ENCODE data around the gene SHMT2.

GRCh38 chr12:57254506-57255280 is 25.2 kb downstream of the SHMT2 start:
- TF ChIP-seq, protein P1, sequence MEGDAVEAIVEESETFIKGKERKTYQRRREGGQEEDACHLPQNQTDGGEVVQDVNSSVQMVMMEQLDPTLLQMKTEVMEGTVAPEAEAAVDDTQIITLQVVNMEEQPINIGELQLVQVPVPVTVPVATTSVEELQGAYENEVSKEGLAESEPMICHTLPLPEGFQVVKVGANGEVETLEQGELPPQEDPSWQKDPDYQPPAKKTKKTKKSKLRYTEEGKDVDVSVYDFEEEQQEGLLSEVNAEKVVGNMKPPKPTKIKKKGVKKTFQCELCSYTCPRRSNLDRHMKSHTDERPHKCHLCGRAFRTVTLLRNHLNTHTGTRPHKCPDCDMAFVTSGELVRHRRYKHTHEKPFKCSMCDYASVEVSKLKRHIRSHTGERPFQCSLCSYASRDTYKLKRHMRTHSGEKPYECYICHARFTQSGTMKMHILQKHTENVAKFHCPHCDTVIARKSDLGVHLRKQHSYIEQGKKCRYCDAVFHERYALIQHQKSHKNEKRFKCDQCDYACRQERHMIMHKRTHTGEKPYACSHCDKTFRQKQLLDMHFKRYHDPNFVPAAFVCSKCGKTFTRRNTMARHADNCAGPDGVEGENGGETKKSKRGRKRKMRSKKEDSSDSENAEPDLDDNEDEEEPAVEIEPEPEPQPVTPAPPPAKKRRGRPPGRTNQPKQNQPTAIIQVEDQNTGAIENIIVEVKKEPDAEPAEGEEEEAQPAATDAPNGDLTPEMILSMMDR (IDR thresholded peaks at IDR 0.05) = no peak
- no peak for TF ChIP-seq POLR2AphosphoS5 (IDR thresholded peaks at IDR 0.05)
- TF ChIP-seq EP300 (IDR thresholded peaks at IDR 0.05) = no peak
- no peak for TF ChIP-seq POLR2A (IDR thresholded peaks at IDR 0.05)
